ENCODE results near the gene MFAP2. TPM values are rescaled to one million over a fixed set of nuclear protein-coding genes. Genes with fewer than 3 reads are reported as not detected.

Gene MFAP2
- total and polyA plus RNA-seq, 2 donors from 2014 or later: 7.2 to 8.2 TPM

DNA sequence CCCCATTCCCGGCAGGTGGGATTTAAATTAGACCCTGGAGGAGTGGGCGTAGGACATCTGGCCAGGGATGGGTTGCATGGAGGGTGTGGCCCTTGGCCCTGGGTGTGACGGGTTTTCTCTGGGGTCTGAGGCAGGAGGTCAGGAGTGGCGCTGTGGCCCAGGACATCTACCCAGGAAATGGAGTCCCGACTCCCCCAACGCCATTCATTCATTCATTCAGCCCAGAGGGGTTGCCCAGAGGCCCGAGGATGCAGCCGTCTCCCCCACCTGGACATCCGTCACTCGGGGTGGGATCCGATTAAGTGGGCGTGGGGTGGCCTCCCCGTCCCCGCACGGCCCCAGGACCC is 30.6 kb upstream of the MFAP2 start:
- Histone ChIP-seq H3K4me3 (ENCODE audit: low read length in 3 of 3) (peak overlapping the region; percentile 17 to 68 (median 67)), H3K9ac (ENCODE audit: low read length in 3 of 3) (peak overlapping the region in 2 of 3 donors; percentile 48 to 67), H3K4me1 (ENCODE audit: control insufficient read depth in 2 of 3, insufficient read depth in 2 of 3, low read depth in 1 of 3, low read length in 3 of 3) (peaks cover 0 to 15% (median 2%) of the 10 kb centered on the region in 3 donors), H3K9me3 (ENCODE audit: control insufficient read depth in 2 of 3, insufficient read depth in 1 of 3, low read length in 3 of 3) (no peaks in the 10 kb centered on the region), H3K27ac (ENCODE audit: low read depth in 2 of 2, low read length in 2 of 2) (peak overlapping the region in 1 of 2 donors; percentile 28), H3K27me3 (ENCODE audit: control insufficient read depth, insufficient read depth, low read length) (no peaks in the 10 kb centered on the region), H3K36me3 (ENCODE audit: control insufficient read depth in 2 of 3, insufficient read depth in 3 of 3, low read length in 3 of 3) (no peaks in the 10 kb centered on the region)
- TF ChIP-seq, protein P1, sequence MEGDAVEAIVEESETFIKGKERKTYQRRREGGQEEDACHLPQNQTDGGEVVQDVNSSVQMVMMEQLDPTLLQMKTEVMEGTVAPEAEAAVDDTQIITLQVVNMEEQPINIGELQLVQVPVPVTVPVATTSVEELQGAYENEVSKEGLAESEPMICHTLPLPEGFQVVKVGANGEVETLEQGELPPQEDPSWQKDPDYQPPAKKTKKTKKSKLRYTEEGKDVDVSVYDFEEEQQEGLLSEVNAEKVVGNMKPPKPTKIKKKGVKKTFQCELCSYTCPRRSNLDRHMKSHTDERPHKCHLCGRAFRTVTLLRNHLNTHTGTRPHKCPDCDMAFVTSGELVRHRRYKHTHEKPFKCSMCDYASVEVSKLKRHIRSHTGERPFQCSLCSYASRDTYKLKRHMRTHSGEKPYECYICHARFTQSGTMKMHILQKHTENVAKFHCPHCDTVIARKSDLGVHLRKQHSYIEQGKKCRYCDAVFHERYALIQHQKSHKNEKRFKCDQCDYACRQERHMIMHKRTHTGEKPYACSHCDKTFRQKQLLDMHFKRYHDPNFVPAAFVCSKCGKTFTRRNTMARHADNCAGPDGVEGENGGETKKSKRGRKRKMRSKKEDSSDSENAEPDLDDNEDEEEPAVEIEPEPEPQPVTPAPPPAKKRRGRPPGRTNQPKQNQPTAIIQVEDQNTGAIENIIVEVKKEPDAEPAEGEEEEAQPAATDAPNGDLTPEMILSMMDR (IDR thresholded peaks at IDR 0.05; ENCODE audit: borderline replicate concordance, extremely low read depth, insufficient read depth): no peak
- no peak for FAIRE-seq
- DNase-seq: no peak
- intact Hi-C loops (cut with DNase I): no loop called here

DNA sequence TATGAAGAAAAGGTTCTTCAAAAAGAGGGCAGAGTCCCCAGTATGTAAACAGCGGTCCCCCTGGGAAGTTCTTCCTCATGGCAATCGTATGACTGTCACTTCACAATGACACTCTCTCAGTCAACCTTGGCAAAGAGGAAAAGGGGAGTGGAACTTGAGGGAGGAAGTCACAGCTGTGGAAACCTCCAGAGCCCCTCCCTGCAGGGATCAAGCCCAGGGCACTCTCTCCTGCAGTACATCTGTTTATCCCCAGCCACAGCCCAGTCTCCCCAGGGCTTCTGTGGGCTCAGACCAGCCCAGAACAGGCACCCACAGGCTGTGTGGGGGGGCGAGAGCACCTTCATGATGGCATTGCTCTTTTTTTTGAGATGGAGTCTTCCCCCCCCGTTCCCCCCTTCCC is 29.3 kb upstream of the MFAP2 start:
- Histone ChIP-seq H3K9ac (ENCODE audit: low read length in 3 of 3) (no peak overlapping the region), H3K27ac (ENCODE audit: low read depth in 2 of 2, low read length in 2 of 2) (no peak overlapping the region), H3K27me3 (ENCODE audit: control insufficient read depth, insufficient read depth, low read length) (no peaks in the 10 kb centered on the region), H3K4me1 (ENCODE audit: control insufficient read depth in 2 of 3, insufficient read depth in 2 of 3, low read depth in 1 of 3, low read length in 3 of 3) (peaks cover 0 to 15% (median 0%) of the 10 kb centered on the region in 3 donors), H3K4me3 (ENCODE audit: low read length in 3 of 3) (no peak overlapping the region), H3K36me3 (ENCODE audit: control insufficient read depth in 2 of 3, insufficient read depth in 3 of 3, low read length in 3 of 3) (peaks cover 0 to under 1% (median 0%) of the 10 kb centered on the region in 3 donors), H3K9me3 (ENCODE audit: control insufficient read depth in 2 of 3, insufficient read depth in 1 of 3, low read length in 3 of 3) (no peaks in the 10 kb centered on the region)
- TF ChIP-seq, protein P1 (IDR thresholded peaks at IDR 0.05; ENCODE audit: borderline replicate concordance, extremely low read depth, insufficient read depth): no peak
- FAIRE-seq (no peak), DNase-seq (peak in 1 of 5 donors; percentile 53)
- intact Hi-C loops (cut with DNase I): no loop called here

DNA sequence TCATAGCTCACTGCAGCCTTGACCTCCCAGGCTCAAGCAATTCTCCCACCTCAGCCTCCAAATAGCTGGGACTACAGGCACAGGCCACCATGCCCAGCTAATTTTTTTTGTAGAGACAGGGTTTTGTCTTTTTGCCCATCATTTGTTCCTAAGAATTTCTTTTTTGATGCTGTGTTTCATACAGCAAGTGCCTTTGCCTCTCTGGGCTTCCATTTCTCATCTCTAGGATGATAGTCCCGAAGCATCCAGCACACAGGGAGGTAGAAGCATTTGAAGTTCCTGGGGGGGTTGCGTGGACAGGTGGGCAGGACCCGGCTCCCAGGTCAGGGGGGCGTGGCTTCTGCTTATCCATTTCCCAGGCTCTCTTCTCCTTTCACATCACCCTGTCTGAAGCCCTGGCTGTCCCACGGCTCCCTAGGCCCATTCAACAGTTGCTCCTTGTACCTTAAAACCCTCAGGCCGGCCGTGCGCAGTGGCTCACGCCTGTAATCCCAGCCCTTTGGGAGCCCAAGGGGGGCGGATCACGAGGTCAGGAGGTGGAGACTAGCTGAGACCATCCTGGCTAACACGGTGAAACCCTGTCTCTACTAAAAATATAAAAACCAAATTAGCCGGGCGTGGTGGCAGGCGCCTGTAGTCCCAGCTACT is 27.9 kb upstream of the MFAP2 start:
- H3K27me3 ChIP-seq (ENCODE audit: control insufficient read depth, insufficient read depth, low read length): no peaks in the 10 kb centered on the region
- no peak for FAIRE-seq
- H3K4me1 ChIP-seq (ENCODE audit: control insufficient read depth in 2 of 3, insufficient read depth in 2 of 3, low read depth in 1 of 3, low read length in 3 of 3): peaks cover 0 to 15% (median 0%) of the 10 kb centered on the region in 3 donors
- DNase-seq: peak in 1 of 5 donors; percentile 47
- no peak overlapping the region for H3K9ac ChIP-seq (ENCODE audit: low read length in 3 of 3)
- no peaks in the 10 kb centered on the region for H3K9me3 ChIP-seq (ENCODE audit: control insufficient read depth in 2 of 3, insufficient read depth in 1 of 3, low read length in 3 of 3)
- H3K4me3 ChIP-seq (ENCODE audit: low read length in 3 of 3): no peak overlapping the region
- H3K27ac ChIP-seq (ENCODE audit: low read depth in 2 of 2, low read length in 2 of 2): no peak overlapping the region
- intact Hi-C loops (cut with DNase I): no loop called here
- TF ChIP-seq, protein P1 (IDR thresholded peaks at IDR 0.05; ENCODE audit: borderline replicate concordance, extremely low read depth, insufficient read depth): no peak
- peaks cover 0 to 10% (median 2%) of the 10 kb centered on the region in 3 donors for H3K36me3 ChIP-seq (ENCODE audit: control insufficient read depth in 2 of 3, insufficient read depth in 3 of 3, low read length in 3 of 3)

Measured in kidney (tissue), 14 donors.